GM18502 (cell line): Measurements from ENCODE around the gene WDR4.
"Not testable (repeated sequence)": the region's sequence is repeated elsewhere in the genome, so short reads cannot be mapped to it uniquely, and the experiment has no call there.

Source experiments
- ATAC-seq: cut with Tn5 transposase; IDR thresholded peaks from one replicate; pipeline ENCODE4 v1.9.1; 2021; ENCODE audit warnings: mild to moderate bottlenecking; ENCODE audit not compliant: unreplicated experiment, poor library complexity

The WDR4 gene

DNA sequence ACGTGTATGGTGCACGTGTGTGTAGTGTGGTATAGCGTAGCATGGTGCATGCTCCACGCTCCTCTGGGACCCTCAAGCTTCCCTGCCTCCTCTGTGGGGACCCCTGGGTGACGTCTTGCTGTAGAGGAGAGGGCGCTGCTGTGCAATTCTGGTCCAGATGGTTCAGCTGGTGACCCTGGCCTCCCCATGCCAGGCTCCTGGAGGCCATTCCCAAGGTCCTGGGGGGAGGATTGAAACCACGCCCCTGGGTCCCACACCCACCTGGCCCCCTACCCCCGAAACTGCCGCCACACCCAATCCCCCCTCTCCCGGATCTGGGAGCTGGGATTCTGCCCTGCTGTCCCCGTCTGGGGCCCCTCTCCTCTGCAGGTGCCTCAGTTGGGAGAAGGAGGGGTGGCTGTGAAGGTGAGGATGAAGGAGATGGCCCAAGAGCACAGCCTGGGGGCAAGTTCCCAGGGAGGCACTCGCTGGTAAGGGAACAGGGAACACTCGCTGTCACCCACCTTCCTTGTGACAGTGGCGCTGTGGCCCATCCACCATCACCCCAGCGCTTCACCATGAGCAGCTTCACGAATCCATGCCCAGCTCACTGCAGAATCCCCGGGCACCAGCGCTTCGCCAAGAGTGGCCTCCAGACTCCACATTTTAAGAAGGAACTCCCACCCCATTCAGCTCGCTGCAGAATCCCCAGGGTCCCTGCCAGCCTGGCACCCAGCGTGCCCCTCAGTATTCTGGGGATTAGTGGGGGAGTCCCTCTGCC is 38.0 kb downstream of the WDR4 start:
- ATAC-seq: no peak

DNA sequence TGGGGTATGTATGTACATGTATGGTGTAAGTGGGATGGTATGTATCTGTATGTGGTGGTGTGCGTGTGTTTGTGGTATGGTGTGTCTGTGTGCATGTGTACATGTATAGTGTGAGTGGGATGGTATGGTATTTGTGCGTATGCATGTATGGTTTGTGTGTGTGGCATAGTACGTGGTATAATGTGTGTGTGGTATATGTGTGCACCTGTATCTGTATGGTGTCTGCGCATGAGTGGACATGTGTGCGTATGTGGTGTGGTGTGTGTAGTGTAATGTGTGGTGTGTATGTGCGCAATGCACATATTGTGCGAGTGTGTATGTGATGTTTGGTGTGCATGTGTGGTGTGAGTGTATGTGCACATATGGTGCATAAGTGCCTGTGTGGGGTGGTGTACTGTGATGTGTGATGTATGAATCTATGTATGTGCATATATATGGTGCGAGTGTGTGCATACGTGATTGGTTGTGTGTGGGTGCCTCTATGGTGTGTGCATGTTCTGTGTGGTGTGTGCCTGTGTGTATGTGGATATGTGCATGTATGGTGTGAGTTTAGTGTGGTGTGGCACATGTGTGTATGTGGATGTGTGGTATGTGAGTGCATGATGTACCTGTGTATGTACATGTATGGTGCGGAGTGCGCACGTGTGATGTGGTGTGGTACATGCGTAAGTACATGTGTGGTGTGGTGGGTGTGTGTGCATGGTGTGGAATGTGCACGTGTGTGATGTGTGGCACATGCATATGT is 38.8 kb downstream of the WDR4 start:
- no peak for ATAC-seq

DNA sequence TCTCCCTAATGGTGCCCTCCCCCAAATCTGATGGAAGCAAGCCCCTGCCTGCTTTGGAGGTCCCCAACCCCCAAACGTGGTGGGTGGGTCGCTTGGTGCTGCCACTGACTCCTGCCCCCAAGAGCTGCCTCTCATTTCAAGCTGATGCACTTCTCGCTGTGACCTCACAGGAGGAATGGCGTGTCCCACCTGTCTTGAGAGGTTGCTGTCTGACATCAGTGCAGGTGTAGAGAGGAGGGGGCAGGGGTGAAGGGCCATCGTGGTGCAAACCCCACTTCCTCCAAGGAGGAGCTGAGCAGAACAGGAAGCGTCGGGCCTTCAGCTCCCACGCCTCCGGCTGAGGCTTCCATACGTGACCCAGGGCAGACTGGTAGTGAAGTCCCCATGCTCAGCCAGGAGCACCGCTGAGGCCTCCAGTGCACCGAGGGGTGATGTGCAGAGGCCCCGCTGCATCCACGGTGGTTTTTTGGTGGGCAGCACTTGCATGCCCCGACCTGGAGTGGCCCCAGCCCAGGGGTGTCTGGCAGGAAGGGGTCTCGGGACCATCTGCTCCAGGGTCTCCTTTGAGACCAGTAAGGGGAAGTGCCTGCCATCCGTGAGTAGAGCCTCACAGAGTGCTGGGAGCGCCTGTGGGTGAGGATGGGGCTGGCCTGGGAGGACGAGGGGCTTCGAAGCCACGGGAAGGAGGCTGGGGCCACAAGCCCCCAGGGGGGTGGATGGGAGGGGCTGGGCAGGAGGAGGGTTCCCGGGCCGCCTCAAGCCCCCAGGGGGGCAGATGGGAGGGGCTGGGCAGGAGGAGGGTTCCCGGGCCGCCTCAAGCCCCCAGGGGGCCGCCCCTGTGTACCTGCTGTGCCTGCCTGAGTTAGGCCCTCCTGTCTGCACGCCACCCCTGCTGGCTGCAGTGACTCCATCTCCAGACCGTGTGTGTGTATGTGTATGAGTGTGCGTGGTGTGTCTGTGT is 39.8 kb downstream of the WDR4 start:
- no peak for ATAC-seq

DNA sequence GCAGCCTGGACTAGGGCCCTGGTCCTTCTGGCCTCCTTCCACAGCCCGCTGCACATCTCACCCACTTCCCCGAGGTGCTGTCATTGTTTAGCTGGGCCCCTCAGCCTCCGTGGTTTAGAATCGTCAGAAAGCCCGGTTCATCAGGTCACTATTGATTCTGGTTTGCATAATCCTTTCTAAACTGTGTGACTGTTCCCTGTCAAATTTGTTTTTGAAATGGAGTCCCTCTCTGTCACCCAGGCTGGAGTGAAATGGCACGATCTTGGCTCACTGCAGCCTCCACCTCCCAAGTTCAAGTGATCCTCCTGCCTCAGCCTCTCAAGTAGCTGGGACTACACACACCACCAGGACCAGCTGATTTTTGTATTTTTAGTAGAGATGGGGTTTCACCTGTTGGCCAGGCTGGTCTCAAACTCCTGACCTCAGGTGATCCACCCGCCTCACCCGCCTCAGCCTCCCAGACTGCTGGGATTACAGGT is 41.1 kb downstream of the WDR4 start:
- ATAC-seq: not testable (repeated sequence)

DNA sequence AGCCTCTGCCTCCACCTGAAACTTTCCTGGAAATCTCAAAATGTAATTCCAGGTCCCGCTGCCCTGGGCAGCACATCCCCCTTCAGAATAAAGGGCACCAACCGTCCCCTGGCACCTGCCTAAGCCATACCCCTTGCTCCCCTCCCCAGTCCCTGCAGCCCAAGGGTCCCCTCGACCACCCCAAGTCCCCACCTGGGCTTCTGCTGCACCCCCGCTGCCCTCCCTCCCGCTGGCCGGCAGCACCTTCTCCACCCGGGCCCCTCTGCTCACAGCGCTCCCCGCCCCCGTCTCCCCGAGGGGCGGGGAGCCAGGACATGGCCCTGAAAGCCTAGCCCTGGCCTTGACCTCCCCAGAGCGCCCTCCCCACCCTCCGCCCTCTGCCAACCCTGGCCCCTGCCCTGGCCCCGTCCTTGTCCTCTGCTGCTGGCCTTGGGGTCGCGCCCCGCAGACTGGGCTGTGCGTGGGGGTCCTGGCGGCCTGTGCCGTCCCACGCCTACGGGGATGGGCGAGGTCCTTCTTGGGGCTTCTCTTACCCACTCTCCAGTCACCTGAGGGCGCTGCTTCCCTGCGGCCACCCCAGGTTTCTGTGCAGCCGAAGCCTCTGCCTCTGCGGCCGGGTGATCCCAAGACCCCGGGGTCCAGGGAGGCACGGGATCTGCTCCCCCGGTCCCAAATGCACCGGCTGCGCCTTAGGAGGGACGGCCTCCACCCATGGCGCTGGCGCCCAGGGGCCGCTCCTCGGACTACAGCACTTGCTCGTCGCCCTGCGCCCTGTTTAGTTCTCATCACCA is 41.7 kb downstream of the WDR4 start:
- no peak for ATAC-seq

DNA sequence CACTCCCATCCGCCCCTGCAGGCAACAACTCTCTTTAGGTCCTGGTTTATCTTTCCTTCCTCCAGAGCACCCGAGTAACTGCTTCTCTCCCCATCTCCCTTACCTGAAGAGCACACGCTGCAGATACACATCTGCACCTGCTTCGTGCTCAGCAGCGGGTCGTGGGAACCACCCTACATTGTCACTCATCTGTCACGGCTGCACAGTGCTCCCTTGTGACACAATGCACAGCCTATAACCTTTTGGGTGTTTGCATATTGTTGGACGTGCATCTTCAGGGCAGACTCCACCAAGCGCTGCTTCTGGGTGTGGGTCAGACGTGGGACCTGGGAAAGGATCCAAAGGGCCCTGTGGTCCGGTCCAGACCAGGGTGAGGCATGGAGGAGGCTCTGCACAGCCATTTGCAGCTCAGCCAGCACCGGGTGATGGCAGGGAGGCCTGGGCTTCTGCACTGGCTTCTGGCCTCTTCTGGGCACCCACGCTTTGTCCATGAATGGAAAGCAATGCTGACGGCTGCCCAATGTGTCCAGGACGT is 42.5 kb downstream of the WDR4 start:
- no peak for ATAC-seq

DNA sequence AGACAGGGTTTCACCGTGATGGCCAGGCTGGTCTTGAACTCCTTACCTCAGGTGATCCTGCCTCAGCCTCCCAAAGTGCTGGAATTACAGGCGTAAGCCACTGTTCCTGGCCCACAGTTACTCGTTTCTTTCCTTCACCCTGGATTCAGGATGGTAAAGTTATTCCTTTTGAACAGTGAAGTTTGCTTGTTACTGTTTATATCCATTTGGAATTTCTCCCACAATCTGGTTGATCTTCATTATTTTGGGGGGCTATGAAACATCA is 43.0 kb downstream of the WDR4 start:
- no peak for ATAC-seq

DNA sequence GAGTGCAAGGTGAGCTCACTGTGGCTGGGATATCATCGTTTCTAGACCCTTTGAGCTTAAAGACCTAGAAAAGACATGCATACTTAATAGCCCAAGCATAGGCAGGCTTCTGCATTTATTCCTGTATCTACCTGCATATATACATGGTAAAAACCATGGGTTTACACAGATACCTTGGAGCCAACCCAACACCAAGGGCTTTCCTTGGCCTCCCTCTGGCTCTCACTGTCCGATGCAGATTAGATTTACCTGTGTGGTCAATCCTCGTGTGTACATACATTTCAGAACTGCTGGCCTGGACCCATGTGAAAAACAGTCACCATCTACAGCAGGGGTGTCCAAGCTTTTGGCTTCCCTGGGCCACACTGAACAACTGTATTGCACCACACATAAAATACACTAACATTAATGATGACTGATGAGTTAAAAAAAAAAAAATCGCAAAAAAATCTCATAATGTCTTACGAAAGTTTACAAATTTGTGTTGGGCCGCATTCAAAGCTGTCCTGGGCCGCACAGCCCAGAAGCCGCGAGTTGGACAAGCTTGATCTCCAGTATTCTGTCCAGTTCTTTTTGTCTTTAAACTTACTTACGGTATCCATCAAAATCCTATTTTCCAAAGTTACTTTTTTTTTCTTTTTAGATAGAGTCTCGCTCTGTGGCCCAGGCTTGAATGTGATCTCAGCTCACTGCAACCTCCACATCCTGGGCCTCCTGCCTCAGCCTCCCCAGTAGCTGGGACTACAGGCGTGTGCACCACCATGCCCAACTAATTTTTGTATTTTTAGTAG is 43.5 kb downstream of the WDR4 start:
- no peak for ATAC-seq

DNA sequence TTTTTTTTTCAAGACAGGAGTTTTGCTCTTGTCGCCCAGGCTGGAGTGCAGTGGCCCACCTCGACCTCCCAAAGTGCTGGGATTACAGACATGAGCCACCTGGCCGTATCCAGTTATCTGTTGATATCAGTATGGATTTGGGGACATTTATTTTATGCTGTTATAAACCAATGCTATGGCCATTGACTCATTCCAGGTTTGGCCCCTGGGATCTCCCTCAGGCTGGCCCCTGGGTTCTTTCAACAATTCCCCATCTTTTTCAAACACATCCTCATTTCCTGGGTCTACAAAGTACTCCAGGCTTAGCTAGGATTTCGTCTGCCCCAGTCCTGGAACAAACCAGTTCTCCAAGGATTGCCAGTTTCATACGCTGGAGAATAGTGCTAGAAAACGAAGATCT is 44.1 kb downstream of the WDR4 start:
- ATAC-seq: no peak

DNA sequence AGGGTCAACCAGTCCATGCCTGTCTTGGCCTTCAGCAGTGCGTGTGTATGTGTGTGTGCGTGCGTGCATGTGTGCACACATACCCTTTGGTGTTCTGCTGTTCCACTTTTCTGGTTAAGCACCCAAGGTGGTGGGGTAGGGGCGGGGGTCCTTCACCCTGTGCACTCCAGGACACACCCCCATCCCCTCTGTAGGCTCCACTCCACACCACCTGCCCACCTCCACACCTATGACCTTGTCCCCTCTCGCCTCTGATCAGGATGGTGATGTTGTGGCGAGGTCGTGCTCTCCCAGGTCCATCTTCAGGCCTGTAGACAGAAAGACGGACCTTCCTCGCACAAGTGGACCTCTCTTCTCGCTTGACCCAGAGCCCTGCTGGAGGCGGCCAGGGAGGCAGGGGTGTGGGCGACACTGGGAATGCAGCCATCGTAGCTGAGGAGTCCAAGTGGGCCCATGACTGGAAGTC is 44.6 kb downstream of the WDR4 start:
- ATAC-seq: no peak

DNA sequence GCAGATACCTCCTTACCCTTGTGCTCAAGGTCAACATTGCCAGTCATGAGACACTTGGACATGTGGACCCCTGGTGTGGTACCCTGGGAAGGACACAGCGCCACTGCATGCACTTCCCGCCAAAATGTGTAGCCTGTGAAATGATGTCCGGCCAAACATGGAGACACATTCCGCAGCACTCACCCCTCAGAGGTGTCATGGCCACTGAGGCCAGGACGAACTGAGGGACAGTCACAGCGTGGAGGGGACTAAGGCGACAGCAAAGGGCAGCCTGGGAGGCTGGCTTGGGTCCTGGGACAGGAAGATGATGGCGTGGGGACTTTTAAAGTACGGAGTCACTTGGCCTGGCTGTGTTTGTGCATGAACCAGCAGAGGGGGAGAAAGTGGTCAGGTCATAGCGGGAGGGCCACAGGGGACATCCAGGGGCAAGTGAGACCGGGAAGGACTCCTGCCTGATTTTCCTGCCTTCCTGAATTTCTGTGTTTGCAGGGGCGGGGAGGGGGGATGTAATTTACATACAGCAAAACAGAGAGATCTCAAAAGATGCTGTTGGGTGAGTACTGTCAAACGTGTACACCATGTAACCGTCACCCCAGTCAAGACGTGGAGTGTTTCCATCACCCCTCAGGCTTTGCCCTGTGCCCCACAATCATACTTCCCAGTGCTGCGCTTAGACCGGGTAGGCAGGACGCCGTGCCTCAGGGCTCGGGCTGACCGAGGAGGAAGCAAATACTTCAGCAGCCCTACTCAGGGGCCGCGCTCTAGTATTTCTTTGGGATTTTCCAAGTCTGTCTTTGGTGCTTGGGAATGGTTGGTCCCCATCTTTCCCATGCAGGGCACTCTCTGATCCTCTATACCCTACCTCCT is 45.2 kb downstream of the WDR4 start:
- no peak for ATAC-seq

DNA sequence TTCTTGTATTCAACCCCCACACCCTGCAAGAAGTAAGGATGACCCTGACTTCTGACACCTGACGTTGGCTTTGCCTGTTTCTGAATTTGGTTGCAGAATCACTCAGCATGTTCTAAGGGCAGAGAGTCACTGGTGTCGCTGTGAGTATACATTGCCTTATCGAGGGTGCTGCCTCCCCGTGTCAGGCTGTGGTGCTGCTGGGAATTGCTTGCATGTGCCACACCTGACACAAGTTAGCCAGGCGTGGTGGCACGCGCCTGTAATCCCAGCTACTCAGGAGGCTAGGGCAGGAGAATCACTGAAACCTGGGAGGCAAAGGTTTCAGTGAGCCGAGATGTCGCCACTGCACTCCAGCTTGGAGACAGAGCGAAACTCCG is 45.9 kb downstream of the WDR4 start:
- ATAC-seq: no peak

DNA sequence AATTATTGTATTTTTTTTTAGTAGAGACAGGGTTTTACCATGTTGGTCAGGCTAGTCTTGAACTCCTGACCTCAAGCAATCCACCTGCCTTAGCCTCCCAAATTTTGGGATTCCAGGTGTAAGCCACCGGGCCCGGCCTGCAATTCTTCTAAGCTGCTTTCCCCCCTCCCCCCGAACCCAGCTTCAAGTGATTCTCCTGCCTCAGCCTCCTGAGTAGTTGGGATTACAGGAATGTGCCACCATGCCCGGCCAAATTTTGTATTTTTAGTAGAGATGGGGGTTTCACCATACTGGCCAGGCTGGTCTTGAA is 47.1 kb downstream of the WDR4 start:
- ATAC-seq: not testable (repeated sequence)

DNA sequence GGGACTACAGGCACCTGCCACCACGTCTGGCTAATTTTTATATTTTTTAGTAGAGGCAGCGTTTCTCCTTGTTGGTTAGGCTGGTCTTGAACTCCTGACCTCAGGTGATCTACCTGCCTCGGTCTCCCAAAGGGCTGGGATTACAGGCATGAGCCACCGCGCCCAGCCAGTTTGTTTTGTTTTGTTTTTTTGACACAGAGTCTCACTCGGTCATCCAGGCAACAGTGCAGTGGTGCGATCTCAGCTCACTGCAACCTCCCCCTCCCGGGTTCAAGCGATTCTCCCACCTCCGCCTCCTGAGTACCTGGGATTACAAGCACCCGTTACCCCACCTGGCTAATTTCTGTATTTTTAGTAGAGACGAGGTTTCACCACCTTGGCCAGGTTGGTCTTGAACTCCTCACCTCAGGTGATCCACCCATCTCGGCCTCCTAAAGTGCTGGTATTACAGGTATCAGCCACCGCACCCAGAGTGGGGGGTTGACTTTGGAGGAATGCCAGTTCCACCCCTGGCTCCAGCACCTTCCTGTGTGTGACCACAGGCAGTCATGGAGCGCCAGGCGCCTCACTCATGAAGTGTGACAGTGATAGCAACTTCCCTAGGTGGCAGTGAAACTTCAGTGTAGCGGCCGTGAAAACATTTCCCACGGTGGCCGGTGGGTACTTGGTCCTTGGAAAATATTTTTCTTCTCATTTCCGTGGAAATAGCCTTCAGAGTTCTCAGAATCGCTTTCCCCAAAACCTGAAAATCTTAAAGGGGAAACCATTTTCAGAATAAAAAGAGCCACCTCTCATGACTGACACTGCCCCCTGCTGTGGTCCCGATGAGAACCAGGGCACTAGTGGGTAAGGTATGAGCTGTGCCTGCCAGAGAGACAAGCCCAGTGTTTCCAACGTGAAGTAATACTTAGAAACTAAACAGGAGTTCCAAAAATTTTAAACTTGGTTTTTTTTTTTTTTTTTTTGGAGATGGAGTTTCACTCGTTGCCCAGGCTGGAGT is 48.6 kb downstream of the WDR4 start:
- no peak for ATAC-seq

DNA sequence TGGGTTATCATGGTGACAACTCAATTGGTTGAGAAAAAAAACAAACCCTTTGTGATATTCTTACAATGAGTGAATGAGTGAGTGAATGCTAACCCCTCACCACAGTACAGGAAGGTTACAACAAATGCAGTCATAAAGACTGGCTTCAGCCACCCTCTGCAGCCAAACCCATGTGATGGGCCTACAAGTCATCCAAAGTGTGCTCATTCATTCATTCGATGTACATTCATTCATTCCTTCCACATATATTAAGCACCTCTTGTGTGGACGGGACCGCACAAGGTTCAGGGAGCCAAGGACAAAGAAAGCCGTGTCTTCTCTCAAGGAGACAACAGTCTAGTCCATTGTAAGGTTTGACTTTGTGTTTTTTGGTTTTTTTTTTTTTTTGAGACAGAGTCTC is 49.4 kb downstream of the WDR4 start:
- ATAC-seq: no peak

DNA sequence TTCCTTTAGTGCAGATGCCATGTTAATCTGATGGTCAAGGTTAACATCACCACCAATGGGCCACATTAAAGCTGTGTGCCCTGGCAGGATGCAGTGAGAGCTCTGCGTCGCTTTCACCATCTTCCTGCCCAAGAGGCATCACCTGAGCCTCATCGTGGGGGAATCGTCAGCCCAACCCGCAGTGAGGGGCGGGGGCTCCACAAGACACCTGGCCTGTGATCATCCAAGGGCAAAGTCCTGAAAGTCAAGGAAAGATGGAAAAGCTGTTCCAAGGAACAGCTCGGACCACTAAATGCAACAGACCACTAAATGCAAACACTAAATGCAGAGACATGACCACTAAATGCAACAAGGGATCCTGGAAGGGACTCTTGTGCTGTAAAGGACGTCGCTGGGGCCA is 49.9 kb downstream of the WDR4 start:
- no peak for ATAC-seq

DNA sequence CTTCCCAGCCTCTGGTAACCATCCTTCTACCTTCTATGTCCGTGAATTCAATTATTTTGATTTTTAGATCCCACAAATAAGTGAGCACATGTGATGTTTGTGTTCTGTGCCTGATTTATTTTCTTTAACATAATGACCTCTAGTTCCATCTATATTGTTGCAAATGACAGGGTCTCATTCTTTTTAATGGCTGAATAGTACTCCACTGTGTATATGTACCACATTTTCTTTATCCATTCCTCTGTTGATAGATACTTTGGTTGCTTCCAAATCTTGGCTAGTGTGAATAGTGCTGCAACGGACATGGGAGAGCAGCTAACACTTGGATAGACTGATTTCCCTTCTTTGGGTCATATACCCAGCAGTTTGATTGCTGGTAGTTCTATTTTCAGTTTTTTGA is 51.8 kb downstream of the WDR4 start:
- ATAC-seq: no peak
